Uterus (tissue), 2 donors: ENCODE data around the gene MASP2.

Experiments used
- CTCF ChIP-seq, 4 experiments: fragments of 200-600 bp in 2 of 4; fragments of 450-650 bp in 2 of 4; sonication (generic) in 2 of 4; IDR thresholded peaks; one replicate each; pipeline ENCODE4 v1.5.1; 2016 to 2019; ENCODE audit warnings: antibody characterized with exemption in 4 of 4, mild to moderate bottlenecking in 2 of 4, moderate library complexity in 1 of 4
- POLR2A ChIP-seq, 2 donors: fragments of 450-650 bp; IDR thresholded peaks; one replicate each; pipeline ENCODE4 v1.6.1; 2016; ENCODE audit warnings: antibody characterized with exemption in 2 of 2, mild to moderate bottlenecking in 1 of 2, moderate library complexity in 1 of 2

- TF ChIP-seq CTCF (IDR thresholded peaks at IDR 0.05): no peak
- no peak for TF ChIP-seq POLR2A (IDR thresholded peaks at IDR 0.05)
Observed at GRCh38 chr1:11025618-11026017, 21.4 kb downstream of the MASP2 start.
